H1 (cell line): ENCODE results near the gene RASD1. TPM values are rescaled to one million over a fixed set of nuclear protein-coding genes. Genes with fewer than 3 reads are reported as not detected.
A peak's percentile ranks its signal among the peaks of the same experiment; 100 is the strongest.

Source experiments
- CBX5 ChIP-seq: fragments of 300-800, 300-1000 bp; sonication (generic); IDR thresholded peaks from 2 replicates; pipeline ENCODE4 v1.7.1; 2016; ENCODE audit warnings: antibody characterized with exemption, low read length, low read depth
- CHD1 ChIP-seq: IDR thresholded peaks from 2 replicates; pipeline ENCODE4 v1.6.1; 2012; ENCODE audit warnings: low read depth, low read length, improper control_type of control experiment
- CHD2 ChIP-seq: IDR thresholded peaks from 2 replicates; pipeline ENCODE4 v1.6.1; 2012; ENCODE audit warnings: low read length, improper control_type of control experiment
- E2F6 ChIP-seq: IDR thresholded peaks from 2 replicates; pipeline ENCODE4 v1.6.1; 2012; ENCODE audit warnings: inconsistent platforms
- GABPA ChIP-seq: IDR thresholded peaks from 2 replicates; pipeline ENCODE4 v1.6.1; 2011; ENCODE audit warnings: mild to moderate bottlenecking, low read length, moderate library complexity, borderline replicate concordance; ENCODE audit not compliant: insufficient read depth
- KDM1A ChIP-seq: fragments of 200-600, 300-600 bp; sonication (generic); IDR thresholded peaks from 2 replicates; pipeline ENCODE4 v1.7.1; 2016; ENCODE audit warnings: mild to moderate bottlenecking, low read length, borderline replicate concordance
- KDM4A ChIP-seq: IDR thresholded peaks from one replicate; pipeline ENCODE4 v1.7.1; 2012; ENCODE audit warnings: low read depth, mild to moderate bottlenecking, moderate library complexity, low read length, inconsistent platforms; ENCODE audit not compliant: severe bottlenecking
- KDM5A ChIP-seq: fragments of 200-600 bp; IDR thresholded peaks from 2 replicates; pipeline ENCODE4 v1.7.1; 2012; ENCODE audit warnings: mild to moderate bottlenecking, low read length, inconsistent platforms, mixed read lengths
- NANOG ChIP-seq: IDR thresholded peaks from 2 replicates; pipeline ENCODE4 v1.6.1; 2011; ENCODE audit warnings: low read length, low read depth, mild to moderate bottlenecking, inconsistent platforms; ENCODE audit not compliant: insufficient read depth, poor library complexity, severe bottlenecking
- PHF8 ChIP-seq: fragments of 200-600 bp; sonication (generic); conservative IDR thresholded peaks from 2 replicates; pipeline ENCODE4 v1.7.1; 2012; ENCODE audit warnings: low read depth, mild to moderate bottlenecking, inconsistent platforms, low read length, moderate library complexity
- POLR2A ChIP-seq, 2 experiments: IDR thresholded peaks; 1 replicate in 1 of 2; 2 replicates in 1 of 2; pipeline ENCODE4 v1.6.1; 2011; ENCODE audit warnings: low read depth in 2 of 2, low read length in 2 of 2, mild to moderate bottlenecking in 2 of 2; ENCODE audit errors: control extremely low read depth in 1 of 2
- POU5F1 ChIP-seq: IDR thresholded peaks from 2 replicates; pipeline ENCODE4 v1.6.1; 2011; ENCODE audit warnings: low read depth, mild to moderate bottlenecking, low read length, moderate library complexity
- RAD21 ChIP-seq, 2 experiments: IDR thresholded peaks in 1 of 2; conservative IDR thresholded peaks in 1 of 2; 2 replicates each; pipeline ENCODE4 v1.6.1; 2011; ENCODE audit warnings: low read depth in 2 of 2, low read length in 2 of 2, improper control_type of control experiment in 1 of 2, inconsistent platforms in 1 of 2, mild to moderate bottlenecking in 1 of 2, moderate library complexity in 1 of 2
- RFX5 ChIP-seq: IDR thresholded peaks from 2 replicates; pipeline ENCODE4 v1.6.1; 2011; ENCODE audit warnings: low read depth, low read length, improper control_type of control experiment, borderline replicate concordance
- RXRA ChIP-seq: IDR thresholded peaks from 2 replicates; pipeline ENCODE4 v1.6.1; 2011; ENCODE audit warnings: low read depth, mild to moderate bottlenecking, low read length, moderate library complexity; ENCODE audit not compliant: insufficient read depth
- polyA plus RNA-seq, 7 experiments: library from polyadenylated mRNA; depleted of rRNA in 3 of 7; stranded (reverse) in 5 of 7; unstranded in 2 of 7; fragments of >200 nt in 5 of 7; fragments of 200-250 nt in 2 of 7; gene quantifications; 1 replicate in 5 of 7; 2 replicates in 1 of 7; 4 replicates in 1 of 7; pipeline versions ENCODE4 v1.2.1 to v1.2.3, GENCODE V29; 2011 to 2013; ENCODE audit warnings: missing spikeins in 2 of 7, mixed read lengths in 2 of 7
- total RNA-seq: library from RNA; stranded (reverse); fragmentation: NEBNext Ultra II Directional; extraction: Animal tissue kit (Norgen Biotek cat#: 25700); gene quantifications from 2 replicates; pipeline ENCODE4 v1.2.1, GENCODE V29; 2021

RASD1 gene
- total and polyA plus RNA-seq, 2 of the 8 experiments (the other 6 are each of a cell fraction or from before 2014, with no cell fraction given): 2.3 to 2.6 TPM

- no peak; the same call in 1 of the 2 replicates for TF ChIP-seq E2F6
- TF ChIP-seq PHF8: peak; percentile 45
- no peak for TF ChIP-seq RXRA
- TF ChIP-seq POU5F1: no peak
- no peak for TF ChIP-seq CBX5
- no peak for TF ChIP-seq KDM1A
- TF ChIP-seq CHD1: no peak
- peak; percentile 71 to 93 for TF ChIP-seq RAD21 (IDR thresholded peaks at IDR 0.05 in 1 of 2, conservative IDR thresholded peaks at IDR 0.05 in 1 of 2; ENCODE audit: low read depth in 2 of 2, low read length in 2 of 2)
- peak; percentile 71 for TF ChIP-seq KDM4A
- peak in 1 of 2 experiments; percentile 98; a peak in 2 of 3 replicates for TF ChIP-seq POLR2A (IDR thresholded peaks at IDR 0.05; ENCODE audit: control extremely low read depth in 1 of 2, low read depth in 2 of 2, low read length in 2 of 2)
- TF ChIP-seq CHD2: no peak
- TF ChIP-seq KDM5A: no peak
- peak; percentile 24 for TF ChIP-seq NANOG
- no peak for TF ChIP-seq RFX5
- TF ChIP-seq GABPA: peak; percentile 57; the same call in 1 of the 2 replicates
Observed at GRCh38 chr17:17496189-17497064, at the start of gene RASD1 (continued).
